ENCODE measurements around the gene HDAC7. TPM values are rescaled to one million over a fixed set of nuclear protein-coding genes. Genes with fewer than 3 reads are reported as not detected.
A peak's percentile ranks its signal among the peaks of the same experiment; 100 is the strongest.

Gene HDAC7
- total and polyA plus RNA-seq, 2 of the 13 experiments (the other 11 are each of a cell fraction or from before 2014, with no cell fraction given), result 4.6 to 10.8 TPM

DNA sequence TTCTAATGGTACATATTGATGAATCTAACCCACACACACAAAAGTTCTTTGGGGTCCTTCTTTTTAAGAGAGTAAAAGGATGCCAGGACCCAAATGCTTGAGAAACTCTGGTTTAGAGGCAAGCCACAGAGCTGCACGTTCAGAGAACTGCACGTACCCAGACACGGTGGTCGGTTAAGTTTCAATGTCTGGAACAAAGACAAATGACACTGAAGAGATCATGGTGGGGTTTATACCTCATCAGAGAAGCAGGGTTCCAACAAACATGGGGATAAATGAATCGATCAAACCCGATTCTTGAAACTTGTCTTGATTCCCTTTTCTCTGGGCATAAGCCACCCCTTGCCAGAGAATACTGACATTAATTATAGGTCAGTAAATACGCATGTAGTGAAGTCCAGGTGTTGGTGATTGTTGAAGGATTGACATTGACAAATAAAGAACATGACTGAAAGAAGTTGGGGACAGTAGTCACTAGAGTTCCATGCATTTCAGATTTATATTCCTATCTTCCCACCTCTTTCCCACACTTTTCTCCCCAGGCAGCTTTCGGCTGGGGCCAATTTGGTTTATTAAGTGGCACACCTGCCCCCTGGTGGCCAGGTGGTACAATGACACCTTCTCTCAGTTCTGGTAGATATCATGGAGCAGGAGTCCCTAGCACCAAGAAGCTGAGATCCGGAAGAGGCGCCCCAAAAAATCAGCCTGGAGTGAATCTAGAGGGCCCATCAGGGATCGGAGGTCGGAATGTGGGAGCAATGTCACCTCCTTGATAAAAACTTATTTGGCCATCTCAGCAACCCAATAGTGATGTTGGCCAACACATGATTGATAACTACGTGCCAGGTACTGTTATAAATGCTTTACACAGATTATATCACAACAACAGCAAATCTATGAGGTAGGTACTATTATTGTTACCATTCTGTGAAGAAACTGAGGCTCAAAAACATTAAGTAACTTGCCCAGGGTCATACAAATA lies 17.8 kb upstream of the HDAC7 start (continued):
- no peak for TF ChIP-seq SNAPC4 (CRISPR knock-in tag; IDR thresholded peaks at IDR 0.05)
- TF ChIP-seq SSRP1 (CRISPR knock-in tag; IDR thresholded peaks at IDR 0.05), result no peak
- 0 out of 2 replicates have a peak, but pooled peaks have one; percentile 21 for TF ChIP-seq ZKSCAN1 (IDR thresholded peaks at IDR 0.05; ENCODE audit: low read length)
- TF ChIP-seq STAG1 (CRISPR knock-in tag; IDR thresholded peaks at IDR 0.05), result peak; percentile 82
- TF ChIP-seq ZNF660 (CRISPR knock-in tag; IDR thresholded peaks at IDR 0.05; ENCODE audit: borderline replicate concordance, low read depth), result no peak
- no peak for TF ChIP-seq BCL3 (CRISPR knock-in tag; IDR thresholded peaks at IDR 0.05)
- peak; percentile 58; the same call in 1 of the 2 replicates for TF ChIP-seq MIXL1 (CRISPR knock-in tag; IDR thresholded peaks at IDR 0.05)
- TF ChIP-seq ZFP41 (CRISPR knock-in tag; IDR thresholded peaks at IDR 0.05; ENCODE audit: borderline replicate concordance), result no peak
- TF ChIP-seq THAP11 (CRISPR knock-in tag; IDR thresholded peaks at IDR 0.05), result no peak
- no peak for TF ChIP-seq ZSCAN25 (CRISPR knock-in tag; IDR thresholded peaks at IDR 0.05)
- 0 out of 2 replicates have a peak, but pooled peaks have one; percentile 21 for TF ChIP-seq ELF3 (CRISPR knock-in tag; IDR thresholded peaks at IDR 0.05)
- no peak for TF ChIP-seq ZNF205 (CRISPR knock-in tag; IDR thresholded peaks at IDR 0.05)
- no peak for TF ChIP-seq ZFP36L2 (CRISPR knock-in tag; IDR thresholded peaks at IDR 0.05)
- no peak for TF ChIP-seq ONECUT2 (CRISPR knock-in tag; IDR thresholded peaks at IDR 0.05)
- TF ChIP-seq, protein P1, sequence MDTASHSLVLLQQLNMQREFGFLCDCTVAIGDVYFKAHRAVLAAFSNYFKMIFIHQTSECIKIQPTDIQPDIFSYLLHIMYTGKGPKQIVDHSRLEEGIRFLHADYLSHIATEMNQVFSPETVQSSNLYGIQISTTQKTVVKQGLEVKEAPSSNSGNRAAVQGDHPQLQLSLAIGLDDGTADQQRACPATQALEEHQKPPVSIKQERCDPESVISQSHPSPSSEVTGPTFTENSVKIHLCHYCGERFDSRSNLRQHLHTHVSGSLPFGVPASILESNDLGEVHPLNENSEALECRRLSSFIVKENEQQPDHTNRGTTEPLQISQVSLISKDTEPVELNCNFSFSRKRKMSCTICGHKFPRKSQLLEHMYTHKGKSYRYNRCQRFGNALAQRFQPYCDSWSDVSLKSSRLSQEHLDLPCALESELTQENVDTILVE (CRISPR knock-in tag; IDR thresholded peaks at IDR 0.05), result 0 out of 2 replicates have a peak, but pooled peaks have one; percentile 19
- no peak for TF ChIP-seq ZSCAN29 (CRISPR knock-in tag; conservative IDR thresholded peaks at IDR 0.05)
- peak; percentile 57; the same call in 1 of the 2 replicates for TF ChIP-seq RAD21 (CRISPR knock-in tag; IDR thresholded peaks at IDR 0.05)
- no peak for TF ChIP-seq TBX3 (IDR thresholded peaks at IDR 0.05; ENCODE audit: borderline replicate concordance)
- no peak for TF ChIP-seq MED1 (CRISPR knock-in tag; IDR thresholded peaks at IDR 0.05)
- no peak for TF ChIP-seq TP53 (CRISPR knock-in tag; conservative IDR thresholded peaks at IDR 0.05)
- TF ChIP-seq SKIL (CRISPR knock-in tag; IDR thresholded peaks at IDR 0.05; ENCODE audit: borderline replicate concordance), result no peak

Data from HepG2 (cell line).